Fibroblast of pulmonary artery (primary cell): ENCODE data around the gene MIOS.

Experiments
- DNase-seq: peaks from one replicate; pipeline ENCODE4 v3.0.0-alpha.2; 2010; ENCODE audit warnings: low read depth
- H3K4me3 ChIP-seq: replicated peaks from 2 replicates; pipeline ENCODE4 v1.5.1; 2011; ENCODE audit warnings: low read depth, mild to moderate bottlenecking, control low read depth, low read length, moderate library complexity
- CTCF ChIP-seq: IDR thresholded peaks from 2 replicates; pipeline ENCODE4 v1.5.1; 2011; ENCODE audit warnings: mild to moderate bottlenecking, control low read depth, low read length, inconsistent platforms; ENCODE audit errors: missing control alignments

Gene MIOS

GRCh38 chr7:7607010-7607409 is 40.3 kb downstream of the MIOS start:
- no peak overlapping the region for H3K4me3 ChIP-seq
- DNase-seq: no peak
- no peak for TF ChIP-seq CTCF

- TF ChIP-seq CTCF: no peak
- no peak overlapping the region for H3K4me3 ChIP-seq
- no peak for DNase-seq
Observed at GRCh38 chr7:7609330-7609729, 42.6 kb downstream of the MIOS start.

- DNase-seq: no peak
- TF ChIP-seq CTCF: no peak
- no peak overlapping the region for H3K4me3 ChIP-seq
Observed at GRCh38 chr7:7612519-7612918, 45.8 kb downstream of the MIOS start.

- H3K4me3 ChIP-seq: no peak overlapping the region
- DNase-seq: no peak
- no peak for TF ChIP-seq CTCF
Observed at GRCh38 chr7:7613210-7613609, 46.5 kb downstream of the MIOS start.

GRCh38 chr7:7614018-7614741 is 47.5 kb downstream of the MIOS start:
- no peak overlapping the region for H3K4me3 ChIP-seq
- DNase-seq: no peak
- no peak for TF ChIP-seq CTCF

GRCh38 chr7:7617550-7617949 is 50.9 kb downstream of the MIOS start:
- no peak overlapping the region for H3K4me3 ChIP-seq
- TF ChIP-seq CTCF: no peak
- no peak for DNase-seq

- no peak for TF ChIP-seq CTCF
- DNase-seq: no peak
- no peak overlapping the region for H3K4me3 ChIP-seq
Observed at GRCh38 chr7:7618410-7618809, 51.7 kb downstream of the MIOS start.
